ENCODE measurements around the gene IQCK. TPM values are rescaled to one million over a fixed set of nuclear protein-coding genes. Genes with fewer than 3 reads are reported as not detected.

The IQCK gene
- total RNA-seq, 2 donors from 2014 or later = 26.0 to 42.2 TPM

DNA sequence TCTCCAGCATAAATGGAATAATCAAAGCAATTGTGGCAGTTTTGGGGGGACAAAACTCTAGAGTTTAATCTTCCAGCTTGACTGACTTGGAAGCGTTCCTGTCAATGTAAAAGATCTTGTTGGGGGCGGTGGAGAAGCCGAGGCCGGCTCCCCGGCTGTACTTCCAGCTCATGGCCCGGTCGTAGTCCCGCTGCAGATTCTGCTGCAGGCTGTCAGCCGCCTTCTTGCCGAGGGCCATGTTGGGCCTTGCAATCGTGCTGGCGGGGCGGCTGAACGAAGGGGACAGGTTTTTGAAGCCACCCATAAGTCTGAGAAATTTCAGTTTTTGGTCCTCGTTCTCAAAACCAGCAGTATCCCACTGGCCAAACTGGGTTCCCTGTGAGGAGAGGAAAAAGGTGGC is 11.2 kb upstream of the IQCK start:
- H3K4me1 ChIP-seq (replicated peaks) = no peaks in the 10 kb centered on the region
- WGBS = 92% methylated on average over 15 of the region's 15 CpGs
- intact Hi-C loops (cut with DNase I) = no loop called here
- no peak for TF ChIP-seq POLR2A (IDR thresholded peaks at IDR 0.05)
- H3K4me3 ChIP-seq = no peak overlapping the region
- no peak for DNase-seq (ENCODE audit: low spot score)
- H3K9me3 ChIP-seq = no peaks in the 10 kb centered on the region
- H3K27me3 ChIP-seq (replicated peaks; ENCODE audit: insufficient read depth) = no peaks in the 10 kb centered on the region
- no peak overlapping the region for H3K27ac ChIP-seq
- H3K36me3 ChIP-seq = peaks cover 0 to 5% of the 10 kb centered on the region in 2 donors

DNA sequence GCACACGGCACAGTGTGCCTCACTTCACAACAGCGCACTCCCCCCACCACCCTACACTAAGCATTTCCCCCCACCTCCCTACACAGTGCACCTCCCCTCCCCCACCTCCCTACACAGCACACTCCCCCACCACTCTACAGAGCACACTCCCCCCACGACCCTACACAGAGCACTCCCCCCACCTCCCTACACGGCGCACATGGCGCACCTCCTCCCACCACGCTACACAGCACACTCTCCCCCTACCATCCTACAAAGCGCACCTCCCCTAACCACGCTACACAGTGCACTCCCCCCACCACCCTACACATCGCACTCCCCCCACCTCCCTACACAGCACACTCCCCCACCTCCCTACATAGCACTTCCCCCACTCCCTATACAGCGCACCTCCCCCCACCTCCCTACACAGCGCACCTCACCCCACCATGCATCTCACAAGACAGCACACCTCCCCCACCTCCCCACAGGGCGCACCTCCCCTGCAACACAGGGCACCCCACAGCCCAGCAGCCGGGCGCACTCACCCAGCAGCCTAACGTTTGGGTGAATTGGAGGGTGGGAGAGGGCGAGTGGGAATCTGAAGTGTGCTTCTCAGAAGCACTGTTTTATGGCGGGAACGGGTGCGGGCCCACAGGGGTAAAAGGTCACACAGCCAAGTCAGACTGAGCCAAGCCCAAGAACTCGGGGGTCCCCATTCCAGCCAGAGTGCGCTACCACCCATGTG is 10.3 kb upstream of the IQCK start:
- 81% methylated on average over 22 of the region's 22 CpGs for WGBS
- Histone ChIP-seq H3K27me3 (replicated peaks; ENCODE audit: insufficient read depth) (no peaks in the 10 kb centered on the region), H3K36me3 (peaks cover 0 to 5% of the 10 kb centered on the region in 2 donors), H3K4me1 (replicated peaks) (no peaks in the 10 kb centered on the region), H3K27ac (no peak overlapping the region), H3K9me3 (no peaks in the 10 kb centered on the region), H3K4me3 (no peak overlapping the region)
- DNase-seq (ENCODE audit: low spot score) = no peak
- TF ChIP-seq POLR2A (IDR thresholded peaks at IDR 0.05) = no peak
- TF ChIP-seq, protein P1, sequence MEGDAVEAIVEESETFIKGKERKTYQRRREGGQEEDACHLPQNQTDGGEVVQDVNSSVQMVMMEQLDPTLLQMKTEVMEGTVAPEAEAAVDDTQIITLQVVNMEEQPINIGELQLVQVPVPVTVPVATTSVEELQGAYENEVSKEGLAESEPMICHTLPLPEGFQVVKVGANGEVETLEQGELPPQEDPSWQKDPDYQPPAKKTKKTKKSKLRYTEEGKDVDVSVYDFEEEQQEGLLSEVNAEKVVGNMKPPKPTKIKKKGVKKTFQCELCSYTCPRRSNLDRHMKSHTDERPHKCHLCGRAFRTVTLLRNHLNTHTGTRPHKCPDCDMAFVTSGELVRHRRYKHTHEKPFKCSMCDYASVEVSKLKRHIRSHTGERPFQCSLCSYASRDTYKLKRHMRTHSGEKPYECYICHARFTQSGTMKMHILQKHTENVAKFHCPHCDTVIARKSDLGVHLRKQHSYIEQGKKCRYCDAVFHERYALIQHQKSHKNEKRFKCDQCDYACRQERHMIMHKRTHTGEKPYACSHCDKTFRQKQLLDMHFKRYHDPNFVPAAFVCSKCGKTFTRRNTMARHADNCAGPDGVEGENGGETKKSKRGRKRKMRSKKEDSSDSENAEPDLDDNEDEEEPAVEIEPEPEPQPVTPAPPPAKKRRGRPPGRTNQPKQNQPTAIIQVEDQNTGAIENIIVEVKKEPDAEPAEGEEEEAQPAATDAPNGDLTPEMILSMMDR (IDR thresholded peaks at IDR 0.05) = no peak
- no peak for TF ChIP-seq POLR2AphosphoS5 (IDR thresholded peaks at IDR 0.05)
- intact Hi-C loops (cut with DNase I) = no loop called here

DNA sequence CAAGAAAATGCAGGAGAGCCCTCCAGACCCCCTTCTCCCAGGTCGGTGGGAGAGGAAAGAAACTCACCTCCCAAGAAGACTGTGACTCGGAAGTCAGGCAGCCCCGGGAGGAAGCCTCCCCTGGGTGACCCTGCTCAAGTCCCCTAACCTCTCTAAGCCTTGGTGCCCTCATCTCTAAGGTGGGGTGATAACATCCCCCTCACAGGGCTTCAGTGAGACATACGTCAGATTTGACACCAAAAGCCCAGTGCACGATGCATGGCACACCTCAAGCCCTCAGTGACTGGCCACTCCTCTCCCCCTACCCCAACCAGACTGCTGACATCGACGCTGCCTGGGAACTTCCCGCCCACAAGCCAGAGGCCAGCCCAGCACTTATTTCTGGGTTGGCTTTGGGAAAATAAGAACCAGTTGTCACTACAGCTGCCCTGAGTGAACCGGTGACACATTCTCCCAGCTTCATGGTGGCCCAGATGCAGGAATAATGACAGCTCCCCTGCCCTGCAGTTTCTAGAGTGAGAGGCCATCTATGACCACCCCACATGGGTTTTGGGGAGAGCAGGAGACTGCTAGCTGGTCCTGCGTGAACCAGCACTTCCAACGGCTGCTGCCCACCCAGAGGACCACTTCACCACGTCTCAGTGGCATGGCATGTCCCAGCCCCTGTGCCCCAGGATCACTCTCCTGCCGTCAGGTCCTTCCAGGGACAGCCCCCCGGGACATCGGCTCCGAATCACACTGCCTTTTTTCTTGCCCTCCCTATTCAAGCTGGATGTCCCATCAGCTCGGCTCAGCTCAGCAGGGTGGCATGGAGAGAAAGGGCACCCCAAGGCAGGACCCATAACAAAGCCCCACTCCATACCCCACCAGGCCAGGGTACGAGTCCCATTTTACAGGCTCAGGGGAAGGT is 9.5 kb upstream of the IQCK start:
- H3K4me1 ChIP-seq (replicated peaks) = no peaks in the 10 kb centered on the region
- no peak overlapping the region for H3K27ac ChIP-seq
- H3K36me3 ChIP-seq = peaks cover 0 to 5% of the 10 kb centered on the region in 2 donors
- no peak for DNase-seq (ENCODE audit: low spot score)
- 74% methylated on average over 18 of the region's 18 CpGs for WGBS
- H3K27me3 ChIP-seq (replicated peaks; ENCODE audit: insufficient read depth) = no peaks in the 10 kb centered on the region
- H3K9me3 ChIP-seq = no peaks in the 10 kb centered on the region
- TF ChIP-seq POLR2AphosphoS5 (IDR thresholded peaks at IDR 0.05) (no peak), POLR2A (IDR thresholded peaks at IDR 0.05) (no peak)
- TF ChIP-seq, protein P1 (IDR thresholded peaks at IDR 0.05) = no peak
- no peak overlapping the region for H3K4me3 ChIP-seq
- intact Hi-C loops (cut with DNase I) = no loop called here

DNA sequence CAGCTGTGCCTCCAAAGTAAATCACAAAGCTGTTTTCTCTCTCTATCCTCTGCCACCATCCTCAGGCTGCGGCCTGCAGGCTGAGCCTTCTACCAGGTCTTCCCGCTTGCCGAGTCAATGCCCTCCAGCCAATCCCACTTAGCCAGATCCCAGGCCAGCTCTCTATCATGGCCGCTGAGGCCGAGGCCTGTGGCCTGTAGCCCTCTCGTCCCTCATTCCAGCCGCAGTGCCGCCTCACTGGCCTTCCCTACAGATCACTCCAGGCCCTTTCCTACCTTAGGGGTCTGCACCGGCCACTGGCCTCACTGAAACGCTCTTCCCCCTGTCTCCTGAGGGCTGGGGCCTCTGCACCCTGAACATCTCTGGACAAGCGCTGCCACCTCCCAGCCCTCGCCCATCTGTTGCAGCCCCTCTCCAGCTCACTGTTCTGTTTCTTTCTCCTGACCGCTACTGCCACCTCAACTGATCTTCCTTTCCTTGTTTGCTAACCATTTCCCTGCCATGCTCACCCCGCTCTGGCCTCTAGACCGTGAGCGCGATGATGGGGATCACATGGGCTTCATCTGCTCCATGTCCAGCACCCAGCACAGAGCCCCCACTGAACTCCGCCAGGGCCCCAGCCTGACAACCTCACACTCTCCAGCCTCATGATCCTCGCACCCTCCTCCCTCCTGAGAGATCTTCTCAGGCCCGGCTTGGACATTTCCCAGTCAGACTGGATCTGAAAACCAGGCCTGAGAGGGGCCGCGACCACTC is 8.5 kb upstream of the IQCK start:
- intact Hi-C loops (cut with DNase I) = loop anchor here (10.0 kb wide), 1 partner anchor 105 kb away; no protein-coding TSS in a partner anchor
- Histone ChIP-seq H3K4me1 (replicated peaks) (no peaks in the 10 kb centered on the region), H3K36me3 (peaks cover 3 to 7% of the 10 kb centered on the region in 2 donors), H3K27ac (no peak overlapping the region), H3K27me3 (replicated peaks; ENCODE audit: insufficient read depth) (no peaks in the 10 kb centered on the region), H3K4me3 (no peak overlapping the region), H3K9me3 (no peaks in the 10 kb centered on the region)
- 89% methylated on average over 22 of the region's 22 CpGs for WGBS
- no peak for TF ChIP-seq POLR2A (IDR thresholded peaks at IDR 0.05)
- no peak for TF ChIP-seq POLR2AphosphoS5 (IDR thresholded peaks at IDR 0.05)
- TF ChIP-seq, protein P1 (IDR thresholded peaks at IDR 0.05) = no peak
- DNase-seq (ENCODE audit: low spot score) = no peak
